ENCODE results near the gene NIPAL3.

GRCh38 chr1:24386241-24386640 is 29.4 kb upstream of the NIPAL3 start:
- TF ChIP-seq CTCF (IDR thresholded peaks at IDR 0.05), result no peak
- TF ChIP-seq POLR2AphosphoS5 (IDR thresholded peaks at IDR 0.05), result no peak
- no peak for TF ChIP-seq POLR2A (IDR thresholded peaks at IDR 0.05)
- no peak for TF ChIP-seq EP300 (IDR thresholded peaks at IDR 0.05)

Data from gastroesophageal sphincter (tissue), 3 donors.